SIG-M5 (cell line): ENCODE measurements around the gene MORC4.
"Not testable (repeated sequence)": the region's sequence is repeated elsewhere in the genome, so short reads cannot be mapped to it uniquely, and the experiment has no call there.

Experiments used
- DNase-seq: peaks from one replicate; lab custom pipeline; 2025; lab: John Stamatoyannopoulos, UW

Gene MORC4

DNA sequence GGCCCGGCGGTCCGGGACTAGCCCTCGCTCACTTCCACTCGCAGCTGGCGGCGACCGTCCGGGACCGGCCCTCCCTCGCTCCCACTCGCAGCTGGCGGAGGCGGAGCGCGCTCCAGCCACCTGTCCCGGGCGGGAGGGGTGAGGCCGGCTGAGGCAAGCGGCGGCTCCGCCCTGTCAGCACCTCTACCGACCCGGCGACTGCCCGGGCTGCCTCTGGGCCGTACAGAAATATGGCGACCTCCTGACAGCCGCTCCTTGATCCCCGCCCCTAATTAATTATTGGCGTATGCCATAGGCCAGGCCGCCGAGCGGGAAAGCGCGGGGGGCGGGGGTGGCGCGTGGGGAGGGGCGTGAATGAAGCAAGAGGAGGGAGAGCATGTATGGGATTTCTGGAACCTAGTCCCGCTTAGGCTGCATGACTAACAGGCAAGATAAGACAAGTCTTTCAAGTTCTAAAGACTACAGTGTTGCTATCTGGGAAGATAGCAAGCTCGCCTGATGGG, at the start of gene MORC4:
TSS of gene MORC4 (minus strand) at position 200 of the 503 bp plus-strand sequence. CDS start 243 bp downstream, outside the sequence.
- no peak for DNase-seq

DNA sequence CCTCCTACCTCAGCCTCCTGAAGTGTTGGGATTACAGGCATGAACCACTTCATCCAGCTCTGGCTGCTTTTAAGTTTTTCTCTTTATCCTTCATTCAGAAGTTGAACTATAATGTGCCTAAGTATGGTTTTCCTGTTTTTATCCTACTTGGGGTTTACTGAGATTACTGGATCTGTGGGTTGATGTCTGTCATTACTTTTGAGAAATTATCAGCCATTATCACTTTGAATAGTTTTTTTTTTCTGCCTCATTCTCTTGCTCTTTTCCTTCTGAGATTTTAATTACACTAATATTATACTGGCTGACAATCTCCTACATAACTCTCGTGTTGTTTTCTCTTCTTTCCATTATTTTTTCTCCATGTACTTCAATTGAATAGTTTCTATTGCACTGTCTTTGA, 47.6 kb upstream of the MORC4 start:
- DNase-seq = no peak

DNA sequence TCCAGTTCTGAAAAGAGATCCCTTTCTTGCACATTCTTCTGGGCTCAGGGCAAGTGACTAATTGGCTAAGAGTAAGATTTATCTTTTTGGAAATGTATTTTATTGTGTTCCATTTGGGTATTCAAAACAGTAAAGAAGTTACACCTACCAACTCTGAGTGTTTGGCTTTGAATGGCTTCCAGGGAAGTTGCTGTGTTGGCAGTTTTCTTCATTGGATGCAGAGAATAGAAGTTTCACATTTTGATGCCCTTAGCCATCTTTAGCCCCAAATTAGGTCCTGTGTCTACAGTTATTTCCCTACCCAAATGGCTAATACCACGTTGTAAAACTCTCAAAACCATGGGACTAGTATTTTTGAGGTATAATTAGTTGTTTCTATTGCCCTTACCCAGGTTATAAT, 29.7 kb upstream of the MORC4 start:
- DNase-seq = no peak

DNA sequence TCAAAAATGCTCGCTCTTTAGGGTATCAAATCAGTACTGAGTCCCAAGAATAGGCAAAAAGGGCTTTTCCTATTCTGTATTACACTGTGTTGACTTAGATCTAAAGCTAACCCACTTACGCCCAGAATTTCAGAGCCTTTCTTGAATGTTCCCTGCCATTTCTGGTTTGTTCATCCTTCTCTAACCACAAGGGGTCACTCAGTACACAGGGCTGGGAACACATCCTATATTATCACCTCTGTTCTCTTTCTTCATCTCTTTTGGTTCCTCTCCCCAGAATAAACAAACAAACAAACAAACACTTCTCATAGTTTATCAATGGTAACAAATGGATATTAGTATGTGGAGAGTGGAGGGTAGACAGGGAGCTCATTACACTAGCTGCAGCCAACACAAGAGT, 25.5 kb upstream of the MORC4 start:
- no peak for DNase-seq

DNA sequence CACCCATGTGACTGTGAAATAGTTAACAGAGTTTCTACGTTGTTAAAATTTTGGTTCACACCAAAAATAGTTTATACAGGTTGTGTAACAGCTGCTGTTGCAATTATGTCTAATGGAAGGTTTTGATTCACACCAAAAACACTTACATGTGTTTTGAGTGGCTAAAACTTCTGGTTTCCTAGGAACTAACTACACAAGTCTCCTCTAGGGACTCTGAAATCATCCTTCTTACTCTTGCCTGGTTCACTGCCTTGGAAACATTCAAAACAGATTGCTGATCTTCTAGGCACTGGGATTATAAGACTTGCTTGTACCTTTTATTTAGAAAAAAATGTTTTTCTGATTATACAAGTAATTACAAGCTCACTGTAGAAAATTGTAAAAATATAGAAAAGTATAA, 14.9 kb upstream of the MORC4 start:
- no peak for DNase-seq

DNA sequence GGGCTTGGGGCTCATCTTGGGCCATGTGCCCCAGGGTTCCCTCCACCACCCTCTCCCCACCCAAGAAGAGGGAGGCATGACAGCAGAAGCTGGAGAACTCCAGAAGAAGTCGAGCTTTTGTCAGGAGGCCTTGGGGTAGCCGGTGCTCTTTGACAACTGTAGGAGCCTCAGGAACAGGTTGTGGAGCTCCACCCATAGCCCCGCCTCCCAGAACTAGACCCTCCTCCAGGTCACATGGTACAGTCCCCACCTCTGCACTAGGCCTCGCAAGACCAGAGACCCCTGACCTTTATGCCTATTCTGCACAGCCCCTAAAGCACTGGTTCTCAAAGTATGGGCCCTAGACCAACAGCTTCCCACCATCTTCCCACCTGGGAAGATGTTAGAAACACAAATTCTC, 8.0 kb upstream of the MORC4 start:
- no peak for DNase-seq

DNA sequence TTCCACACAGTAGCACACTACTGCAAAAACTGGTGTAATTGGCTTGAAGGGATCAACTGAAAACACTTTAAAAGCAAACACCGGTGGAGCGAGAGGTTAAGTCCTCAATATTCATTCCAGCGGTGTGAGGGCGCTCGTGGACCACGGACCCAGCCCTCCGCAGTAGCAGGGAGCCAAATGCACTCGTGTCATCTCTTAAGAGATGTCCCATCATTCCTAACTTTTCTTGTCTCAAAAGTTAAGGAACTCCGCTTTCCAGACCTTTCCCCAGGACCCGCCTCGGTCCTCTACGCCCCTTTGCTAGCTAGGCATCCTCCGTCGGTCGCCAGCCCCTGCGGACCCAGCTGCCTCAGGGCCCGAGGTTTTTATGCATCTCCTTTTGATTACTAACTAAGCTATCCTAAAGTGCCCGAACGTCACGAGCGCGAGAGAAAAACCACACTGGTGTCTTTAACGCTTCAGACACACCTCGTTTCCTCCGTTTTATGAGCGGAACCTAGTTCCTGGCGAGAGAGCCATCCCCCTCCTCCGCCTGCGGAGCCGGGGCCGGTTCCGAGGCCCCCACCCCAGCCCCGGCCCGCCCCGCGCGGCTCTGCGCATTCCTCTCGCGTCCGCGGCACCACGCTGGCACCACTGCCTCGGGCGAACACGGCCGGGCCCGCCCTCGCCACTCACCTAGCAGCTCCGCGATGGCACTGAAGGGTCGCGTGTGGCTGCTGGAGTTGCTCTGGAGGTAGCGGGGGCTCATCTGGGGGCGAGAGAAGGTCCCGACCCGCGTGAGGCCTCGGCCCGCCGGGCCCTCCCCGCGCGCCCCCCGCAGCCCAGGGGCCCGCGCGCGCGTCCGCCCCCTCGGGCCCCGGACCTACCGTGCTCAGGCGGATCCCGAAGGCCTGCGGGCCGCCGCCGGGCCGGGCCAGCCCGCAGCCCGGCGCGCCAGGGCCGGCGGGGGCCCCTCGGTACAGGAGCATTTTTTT, 723 bp downstream of the MORC4 start:
- no peak for DNase-seq

DNA sequence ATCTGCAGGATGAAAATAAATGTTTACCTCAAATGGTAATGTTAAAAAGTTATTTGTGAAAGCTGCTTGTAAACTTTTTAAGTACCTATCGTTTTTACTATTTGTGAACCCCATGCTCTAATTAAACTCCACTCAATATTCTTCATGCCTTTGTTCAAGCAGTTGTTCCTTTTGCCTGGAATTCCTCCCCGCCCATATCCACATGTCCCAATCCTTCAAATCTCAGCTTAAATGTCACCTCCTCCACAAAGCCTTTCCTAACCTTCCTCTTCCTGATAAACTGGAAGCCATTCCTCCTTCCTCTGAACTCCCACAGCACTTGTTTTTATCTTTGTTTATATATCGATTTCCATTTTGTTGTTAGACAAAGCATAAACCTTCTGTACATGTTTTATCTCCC, 2.4 kb downstream of the MORC4 start:
- no peak for DNase-seq

DNA sequence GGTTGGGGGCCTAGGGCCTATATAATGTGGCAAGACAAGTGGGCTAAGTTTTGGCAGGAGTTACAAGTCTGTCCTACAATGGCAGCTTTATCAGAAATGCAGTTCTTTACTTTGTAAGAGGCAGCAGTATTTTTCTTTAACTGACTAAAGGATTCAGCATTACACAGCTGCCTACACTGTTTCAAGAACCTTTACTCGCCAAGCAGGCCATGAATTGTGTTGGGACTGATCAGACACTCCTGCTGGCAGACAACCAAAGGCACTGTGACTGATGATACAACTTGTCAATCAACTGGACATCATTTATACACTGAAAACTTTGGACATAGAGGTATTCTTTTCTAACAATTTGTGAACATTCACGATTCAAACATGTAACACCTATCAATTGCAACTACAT, 4.3 kb downstream of the MORC4 start:
- no peak for DNase-seq

DNA sequence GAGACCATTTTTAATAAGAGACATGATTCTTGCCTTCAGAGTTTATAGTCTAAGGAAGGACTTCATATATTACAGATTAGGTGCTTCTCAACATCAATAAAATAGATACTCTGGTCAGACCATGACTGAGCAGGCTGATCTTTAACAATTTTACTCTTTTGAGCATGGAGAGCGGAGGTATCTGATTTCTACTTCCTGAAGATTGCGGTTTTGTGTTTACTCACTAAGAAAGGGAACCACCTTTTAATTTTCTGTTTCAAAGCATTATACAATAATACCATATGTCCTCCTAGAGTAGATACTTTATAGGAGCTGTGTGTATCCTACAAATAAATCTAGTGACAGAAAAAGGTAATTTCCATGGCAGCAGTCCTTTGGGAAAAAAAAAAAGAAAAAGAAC, 12.5 kb downstream of the MORC4 start:
- no peak for DNase-seq

DNA sequence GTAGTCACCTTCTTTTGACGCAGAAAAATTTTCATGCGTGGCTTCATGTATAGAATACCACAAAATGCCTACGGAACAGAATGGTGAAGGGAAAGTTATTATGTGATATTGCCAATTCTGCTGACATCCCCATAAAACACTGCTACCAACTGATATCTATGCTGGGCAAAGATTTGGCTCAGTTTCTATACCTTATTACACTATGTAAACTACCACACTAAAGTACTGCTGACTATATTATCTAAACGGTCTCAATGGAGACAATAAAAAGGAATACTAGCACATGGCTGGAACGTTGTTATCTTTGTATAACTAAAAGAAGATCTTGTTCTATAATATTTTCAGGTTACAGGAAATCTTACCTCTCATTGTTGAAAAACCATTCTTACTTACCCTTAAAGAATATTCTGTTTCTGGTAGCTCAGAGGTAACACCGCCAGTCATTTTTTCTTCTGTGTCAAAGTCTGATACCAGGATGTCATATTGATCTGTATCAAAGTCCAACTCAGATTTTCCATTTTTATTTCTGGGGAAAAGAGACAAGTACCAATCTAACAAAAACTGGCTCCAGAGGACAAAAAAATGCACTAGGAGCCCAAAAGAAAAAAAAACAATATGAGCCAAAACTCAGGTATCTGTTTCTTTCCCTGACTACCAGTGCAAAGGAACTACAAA, 18.9 kb downstream of the MORC4 start:
- no peak for DNase-seq

DNA sequence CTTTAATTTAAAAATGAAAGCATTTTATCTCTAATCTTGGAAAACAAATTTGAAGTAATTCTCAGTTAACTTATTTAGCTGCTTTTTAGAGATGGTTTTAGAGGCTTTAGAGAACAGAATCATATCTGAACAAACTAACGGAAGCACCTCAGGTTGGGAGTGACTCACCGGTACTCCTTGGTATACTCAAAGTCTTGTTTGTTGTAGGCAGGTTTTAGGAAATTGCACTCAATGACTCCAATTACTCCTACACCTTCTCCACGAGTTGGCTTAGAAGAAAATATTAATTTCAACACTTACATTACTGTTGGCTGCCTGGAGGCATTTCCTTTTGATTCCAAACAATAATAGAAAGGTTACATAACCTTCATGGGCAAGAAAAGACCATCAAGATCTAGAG, 23.6 kb downstream of the MORC4 start:
- no peak for DNase-seq

DNA sequence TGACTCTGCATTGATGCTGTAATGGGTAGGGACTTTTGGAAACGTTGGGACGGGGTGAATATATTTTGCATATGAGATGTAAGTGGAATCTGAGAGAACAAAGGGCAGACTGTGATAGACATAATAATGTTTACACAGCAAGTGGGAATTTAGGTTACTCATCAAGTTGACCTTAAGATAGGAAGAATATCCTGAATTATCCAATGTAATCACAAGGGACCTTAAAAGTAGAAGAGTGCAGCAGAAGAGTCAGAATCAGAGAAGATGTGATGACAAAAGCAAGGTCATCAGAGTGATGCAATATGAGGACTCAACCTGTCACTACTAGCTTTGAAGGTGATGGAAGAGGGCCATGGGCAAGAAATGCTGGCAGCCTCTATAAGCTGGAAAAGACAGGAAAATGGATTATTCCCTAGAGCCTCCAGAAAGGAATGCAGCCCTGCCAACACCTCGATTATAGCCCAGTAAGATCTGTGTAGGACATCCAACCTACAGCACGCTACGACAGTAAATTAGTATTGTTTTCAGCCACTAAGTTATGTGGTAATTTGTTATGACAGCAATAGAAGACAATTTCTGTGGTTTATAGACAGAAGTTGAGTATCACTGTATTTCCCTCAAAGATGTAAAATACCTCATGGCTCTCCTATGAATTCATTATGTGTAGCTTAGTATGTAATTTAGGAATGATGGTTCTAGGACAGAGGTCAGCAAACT, 26.4 kb downstream of the MORC4 start:
- no peak for DNase-seq

DNA sequence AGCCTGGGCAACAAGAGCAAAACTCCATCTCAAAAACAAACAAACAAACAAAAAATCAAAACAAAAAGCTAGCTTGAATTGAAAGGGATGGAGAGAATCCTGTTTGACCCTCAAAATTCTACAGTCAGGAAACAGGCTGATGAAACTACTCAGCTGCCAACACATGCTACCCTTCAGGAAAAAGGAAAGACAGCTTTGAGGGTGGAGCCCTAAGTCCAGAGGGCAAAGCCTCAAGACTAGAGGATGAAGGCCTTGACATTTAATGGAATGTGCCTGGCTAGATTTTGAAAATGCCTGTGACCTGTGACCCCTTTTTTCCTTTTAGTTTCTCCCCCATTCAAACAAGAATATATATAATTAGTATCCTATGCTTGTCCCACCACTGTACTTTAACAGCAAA, 27.1 kb downstream of the MORC4 start:
- no peak for DNase-seq

DNA sequence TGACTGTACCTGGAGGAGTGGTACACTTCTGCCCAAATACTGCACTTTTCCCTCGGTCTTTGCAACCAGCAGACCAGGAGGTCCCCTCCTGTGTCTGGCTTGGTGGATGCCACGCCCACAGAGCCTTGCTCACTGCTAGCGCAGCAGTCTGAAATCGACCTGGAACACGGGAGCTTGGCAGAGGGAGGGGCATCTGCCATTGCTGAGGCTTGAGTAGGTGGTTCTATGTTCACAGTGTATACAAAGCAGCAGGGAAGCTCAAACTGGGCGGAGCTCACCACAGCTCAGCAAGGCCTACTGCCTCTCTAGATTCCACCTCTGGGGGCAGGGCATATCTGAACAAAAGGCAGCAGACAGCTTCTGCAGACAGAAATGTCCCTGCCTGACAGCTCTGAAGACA, 33.5 kb downstream of the MORC4 start:
- not testable (repeated sequence) for DNase-seq

DNA sequence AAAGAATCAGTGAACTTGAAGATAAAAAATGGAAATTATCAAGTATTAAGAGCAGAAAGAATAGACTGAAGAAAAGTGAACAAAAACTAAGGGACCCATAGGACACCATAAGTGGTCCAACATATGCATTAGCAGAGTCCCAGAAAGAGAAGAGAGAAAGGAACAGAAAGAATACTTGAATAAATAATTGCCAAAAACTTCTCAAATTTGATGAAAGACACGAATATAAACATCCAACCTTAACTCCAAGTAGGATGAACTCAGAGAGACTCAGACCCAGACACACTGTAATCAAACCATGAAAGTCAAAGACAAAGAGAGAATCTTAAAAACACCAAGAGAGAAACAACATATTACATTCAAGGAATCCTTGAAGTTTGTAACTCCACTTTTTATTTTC, 35.7 kb downstream of the MORC4 start:
- no peak for DNase-seq

DNA sequence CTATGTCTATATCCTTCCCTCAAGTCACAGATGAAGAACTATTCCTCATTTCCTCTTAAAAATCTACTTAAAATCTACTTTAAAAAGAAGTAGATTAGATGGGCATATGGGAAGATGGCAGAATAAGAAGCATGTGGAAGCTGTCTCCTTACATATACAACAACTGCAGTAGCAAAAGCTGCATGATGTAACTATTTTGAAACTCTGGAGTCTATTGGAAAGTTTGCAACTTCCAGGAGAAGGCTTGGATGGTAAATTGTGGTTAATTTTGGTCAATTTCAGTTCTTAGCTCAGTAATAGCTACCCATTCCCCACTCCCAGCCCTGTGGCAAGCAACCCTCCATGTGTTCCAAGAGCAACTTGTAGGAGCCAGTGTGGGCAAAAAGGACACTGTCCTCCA, 36.9 kb downstream of the MORC4 start:
- DNase-seq = no peak

DNA sequence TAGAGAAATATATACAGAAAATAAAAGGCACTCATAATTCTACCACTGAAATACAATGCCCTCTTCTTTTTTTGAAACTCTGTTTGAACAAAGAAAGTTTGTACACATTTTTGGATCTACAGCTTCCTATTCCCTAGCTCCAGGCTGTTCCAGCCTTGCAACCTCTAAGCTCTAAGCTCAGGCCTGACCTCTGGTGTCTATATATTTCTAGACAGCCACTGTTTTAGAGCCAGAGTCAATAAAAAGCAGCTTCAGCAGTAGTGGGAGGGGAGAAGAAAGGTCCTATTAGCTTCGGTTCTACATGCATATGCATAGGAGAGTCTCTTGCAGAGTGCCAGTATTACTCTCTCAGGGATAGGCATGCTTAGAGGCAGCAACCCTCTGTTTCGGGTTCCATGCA, 40.1 kb downstream of the MORC4 start:
- DNase-seq = no peak

DNA sequence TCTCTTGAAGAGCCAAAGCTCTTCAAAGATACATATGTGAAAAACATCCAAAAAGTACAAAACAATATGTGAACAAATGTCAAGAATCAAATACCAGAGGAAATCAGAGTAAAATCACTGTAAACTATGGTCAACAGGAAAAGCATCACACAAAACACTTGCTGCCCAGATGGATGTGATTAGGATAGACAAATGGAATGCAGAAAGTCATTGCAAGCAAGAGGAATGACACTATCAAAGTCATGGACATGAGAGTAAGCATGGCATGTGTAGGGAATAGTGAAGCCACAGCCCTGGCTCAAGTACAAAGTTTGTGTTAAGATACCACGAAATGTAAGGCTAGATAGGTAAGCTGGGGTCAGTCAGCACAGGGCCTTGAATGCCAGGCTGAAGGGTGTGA, 42.2 kb downstream of the MORC4 start:
- no peak for DNase-seq

DNA sequence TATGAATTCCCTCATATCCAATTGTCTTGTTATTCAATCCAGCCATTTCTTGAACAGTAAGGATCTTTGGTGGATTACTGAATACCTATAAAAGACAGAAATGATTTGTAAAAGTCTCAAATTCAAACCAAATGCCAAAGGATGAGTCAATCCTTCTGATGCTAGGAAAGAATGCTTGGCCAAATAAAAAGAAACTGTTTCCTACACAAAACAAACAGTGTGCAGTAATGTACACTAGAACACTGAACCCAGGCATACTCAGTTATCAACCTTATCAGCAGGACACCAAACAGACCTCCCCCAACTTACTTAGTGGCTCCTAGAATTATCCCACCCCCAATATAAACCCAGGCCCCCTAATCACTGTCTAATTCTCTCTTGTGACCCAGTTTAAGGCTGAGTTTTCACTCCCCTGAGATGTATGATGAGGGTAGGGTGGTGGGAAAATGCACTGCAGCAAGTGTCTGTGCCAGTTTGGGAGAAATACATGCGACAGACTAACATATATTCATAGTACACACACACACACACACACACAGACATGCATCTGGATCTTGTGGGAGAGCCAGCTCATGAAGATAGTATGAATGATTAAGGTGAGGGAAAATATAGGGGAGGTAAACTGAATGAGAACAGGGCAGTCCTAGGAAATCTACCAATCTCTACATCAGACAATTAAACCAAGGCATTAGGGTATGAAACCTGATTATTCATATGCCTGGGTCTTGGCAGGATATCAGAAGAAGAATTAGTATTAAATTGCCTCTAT, 44.8 kb downstream of the MORC4 start:
- no peak for DNase-seq

DNA sequence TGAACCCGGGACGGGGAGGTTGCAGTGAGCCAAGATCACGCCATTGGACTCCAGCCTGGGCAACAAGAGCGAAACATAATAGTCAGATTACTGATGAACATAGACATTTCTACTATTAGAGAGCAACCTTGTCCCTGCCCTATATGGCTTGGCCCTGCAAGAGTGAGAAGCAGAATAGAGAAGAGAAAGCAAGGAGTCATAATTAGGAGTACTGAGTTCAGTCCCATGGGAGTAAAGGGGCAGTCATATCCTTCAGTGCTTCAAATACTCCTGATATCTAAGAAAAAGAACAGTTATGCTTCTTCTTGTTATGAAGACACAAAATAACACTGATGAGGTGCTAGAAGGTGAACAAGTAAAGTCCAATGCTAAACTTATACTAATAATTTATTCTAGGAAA, 46.0 kb downstream of the MORC4 start:
- DNase-seq = no peak

DNA sequence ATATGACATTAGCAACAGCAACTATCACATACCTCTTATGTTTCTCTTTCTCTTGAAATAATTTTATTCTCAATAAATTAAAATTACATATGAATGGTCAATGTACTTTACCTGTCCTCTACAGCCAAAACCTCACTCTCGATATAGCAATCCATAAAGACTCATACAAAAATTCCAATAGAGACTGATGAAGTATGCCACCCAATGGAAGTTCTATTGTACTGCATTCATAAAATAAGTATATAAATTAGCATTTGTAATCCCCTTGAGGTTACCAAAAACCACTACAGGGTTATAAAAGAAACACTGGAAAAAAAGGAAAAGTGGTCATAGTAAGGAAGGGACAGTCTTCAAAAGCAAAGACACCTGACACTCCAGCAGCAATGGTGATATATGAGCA, 47.0 kb downstream of the MORC4 start:
- no peak for DNase-seq
